ENCODE results near the gene CSPG4.
"Not testable (repeated sequence)": the region's sequence is repeated elsewhere in the genome, so short reads cannot be mapped to it uniquely, and the experiment has no call there.

CSPG4 gene

DNA sequence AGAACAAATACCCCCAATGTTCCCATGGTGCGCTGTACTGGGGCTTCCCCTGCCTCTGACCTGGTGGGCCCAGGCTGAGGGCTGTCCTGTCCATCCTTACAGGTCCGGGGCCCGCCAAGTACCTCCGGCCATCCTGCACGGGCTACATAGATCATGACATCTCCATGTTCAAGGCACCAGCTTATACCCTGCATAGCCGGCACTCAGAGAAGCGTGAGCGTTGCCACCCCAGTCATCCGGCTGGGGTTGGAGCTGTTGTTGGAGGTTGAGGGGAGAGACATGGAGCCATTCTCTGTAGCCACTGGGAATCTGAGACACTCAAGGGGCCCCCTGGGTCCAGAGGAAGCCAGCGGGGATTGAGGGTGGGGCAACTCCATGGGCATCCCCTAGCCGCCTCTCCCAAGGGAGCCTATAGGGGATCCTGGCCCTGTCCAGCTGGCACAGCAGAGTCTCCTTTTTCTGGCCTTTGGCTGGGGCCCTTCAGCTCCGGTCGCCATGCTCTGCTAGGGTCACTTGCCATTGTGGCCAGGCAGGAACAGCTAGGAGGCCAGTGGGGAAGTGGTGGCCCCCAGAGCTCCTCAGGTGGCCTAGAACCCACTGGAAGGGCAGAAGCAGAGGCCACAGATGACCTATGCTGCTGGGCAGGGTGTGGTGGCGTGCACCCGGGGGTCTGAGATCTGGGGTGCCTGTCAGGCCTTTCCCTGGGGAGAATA is 12.5 kb upstream of the CSPG4 start:
- DNase-seq: no peak

DNA sequence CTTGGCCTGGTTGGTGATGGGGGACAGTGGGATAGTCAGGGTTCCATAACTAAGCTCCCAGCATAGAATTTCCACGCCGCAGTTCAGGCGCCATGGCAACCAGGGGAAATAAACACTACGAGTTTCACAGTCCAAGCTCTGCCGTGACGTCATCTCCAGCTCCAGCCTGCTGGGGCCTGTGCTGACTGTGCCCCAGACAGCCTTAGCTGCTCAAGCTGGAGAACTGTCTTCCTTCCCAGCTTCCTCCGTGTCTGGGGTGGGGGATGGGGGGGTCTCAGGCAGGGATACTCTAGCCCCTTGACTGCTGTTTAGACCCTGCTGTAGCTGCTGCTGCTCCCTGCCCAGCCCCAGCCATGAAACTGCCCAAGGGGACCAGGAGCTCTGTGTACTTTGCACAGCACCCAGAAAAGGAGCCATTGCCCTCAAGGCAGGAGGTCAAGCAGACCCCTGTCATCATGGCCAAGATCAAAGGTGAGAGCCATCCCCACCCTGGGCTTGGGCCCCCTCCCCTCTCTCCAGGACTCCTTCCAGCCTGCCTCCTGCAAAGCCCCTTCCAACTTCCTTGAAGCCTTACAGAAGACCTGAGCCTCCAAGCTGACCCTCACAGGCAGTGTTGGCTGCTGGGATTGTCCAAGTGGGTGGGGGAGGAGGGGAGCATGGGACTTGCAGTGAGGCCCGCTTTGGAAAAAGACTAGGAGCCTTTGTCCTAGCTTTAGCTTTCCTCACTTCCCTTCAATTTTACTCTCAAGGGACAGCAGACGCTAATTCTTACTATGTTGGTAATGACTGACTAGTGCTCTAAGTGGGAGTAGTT is 11.4 kb upstream of the CSPG4 start:
- DNase-seq: peak; percentile 49 to 84

DNA sequence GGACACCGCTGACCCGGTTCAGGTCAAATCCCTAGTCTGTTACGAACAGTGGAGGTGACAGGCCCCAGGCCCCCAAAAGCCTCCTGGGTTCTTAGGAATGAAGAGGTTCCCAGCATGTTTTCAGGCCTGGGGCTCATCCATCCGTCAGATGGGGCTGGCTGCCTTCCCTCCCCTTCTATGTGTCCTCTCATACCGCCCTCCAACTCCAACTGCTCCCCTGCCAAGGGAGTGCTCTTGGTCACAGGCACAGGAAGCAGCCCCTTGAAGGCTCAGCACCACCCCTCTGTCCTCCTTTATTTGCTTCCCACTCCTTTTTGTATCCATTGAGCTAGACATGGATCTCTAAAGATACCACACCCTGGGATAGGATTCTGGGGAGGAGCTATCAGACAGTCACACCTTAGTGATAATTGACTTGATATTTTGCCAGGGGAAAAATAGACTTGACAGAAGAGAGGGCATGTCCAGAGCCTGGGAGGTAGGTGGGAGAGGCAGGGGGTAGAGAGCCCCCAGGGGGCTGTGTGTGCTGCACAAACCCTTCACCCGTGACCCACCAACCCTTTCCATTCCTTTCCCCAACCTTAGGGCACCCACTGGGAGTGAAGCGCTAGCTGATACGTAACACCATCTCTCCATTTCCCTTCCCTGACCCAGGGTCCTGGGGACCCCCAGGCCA is 10.7 kb upstream of the CSPG4 start:
- no peak for DNase-seq

DNA sequence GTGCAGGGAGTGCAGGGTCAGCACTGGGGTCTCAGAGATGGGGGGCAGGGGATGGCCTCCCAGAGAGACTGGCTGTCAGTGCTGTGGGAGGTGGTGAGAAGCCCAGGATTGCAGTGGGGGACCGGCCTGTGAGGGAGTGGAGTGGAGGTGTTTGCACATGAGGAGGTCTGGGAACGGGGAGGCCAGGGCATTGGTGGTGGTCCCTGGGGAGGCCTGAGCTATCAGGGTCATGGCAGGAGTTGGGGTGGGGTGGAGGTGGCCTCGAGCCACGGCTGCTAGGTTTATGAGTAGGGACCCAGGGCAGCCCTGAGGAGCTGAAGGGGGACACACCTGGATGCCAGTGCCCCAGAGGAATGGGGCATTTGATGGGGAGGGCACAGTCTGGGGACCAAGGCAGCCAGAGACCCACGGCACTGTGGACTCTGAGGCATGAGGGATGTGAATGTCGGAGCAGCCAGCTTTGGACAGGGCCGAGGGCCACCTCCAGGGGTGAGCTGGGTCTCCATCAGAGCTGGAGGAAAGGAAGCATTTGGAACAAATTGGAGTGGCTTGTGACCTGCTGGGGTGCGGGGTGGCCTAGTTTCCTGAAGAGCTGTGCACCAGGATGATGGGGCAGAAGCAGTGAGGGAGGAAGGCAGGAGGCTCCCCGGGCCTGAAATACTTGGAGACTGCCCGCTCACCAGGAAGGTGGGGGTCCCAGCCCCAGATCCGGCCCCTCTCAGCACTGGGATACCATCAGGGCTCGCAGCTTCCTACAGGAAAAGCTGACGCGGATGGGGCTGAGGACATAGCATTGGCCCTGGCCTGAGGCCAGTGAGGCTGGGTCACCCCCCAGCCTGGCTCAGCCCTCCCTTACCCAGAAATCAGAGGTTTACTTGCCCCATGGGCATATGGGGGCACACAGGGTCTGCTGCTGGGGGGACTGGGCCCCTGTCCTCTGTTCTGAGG is 9.5 kb upstream of the CSPG4 start:
- DNase-seq: no peak

DNA sequence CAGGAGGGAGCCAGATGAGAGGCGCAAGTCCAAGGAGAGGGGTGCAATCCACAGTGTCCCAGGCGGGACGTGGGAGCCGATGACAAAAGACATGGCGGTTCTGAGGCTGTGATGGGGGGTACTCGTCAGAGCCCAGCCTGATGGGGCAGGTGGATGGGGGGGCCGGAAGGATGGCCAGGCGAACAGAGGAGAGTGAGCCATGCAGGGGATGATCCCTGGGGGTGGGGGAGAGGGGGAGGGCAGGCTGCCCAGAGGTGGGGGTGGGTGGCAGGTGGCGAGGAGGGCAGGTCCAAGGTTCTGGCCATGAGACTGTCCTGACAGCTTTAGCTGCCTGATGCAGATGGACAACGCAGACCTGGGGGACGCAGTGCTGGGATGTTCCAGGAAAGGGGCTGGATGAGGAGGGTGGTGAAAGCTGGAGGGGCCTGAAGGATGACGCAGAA is 8.9 kb upstream of the CSPG4 start:
- no peak for DNase-seq

DNA sequence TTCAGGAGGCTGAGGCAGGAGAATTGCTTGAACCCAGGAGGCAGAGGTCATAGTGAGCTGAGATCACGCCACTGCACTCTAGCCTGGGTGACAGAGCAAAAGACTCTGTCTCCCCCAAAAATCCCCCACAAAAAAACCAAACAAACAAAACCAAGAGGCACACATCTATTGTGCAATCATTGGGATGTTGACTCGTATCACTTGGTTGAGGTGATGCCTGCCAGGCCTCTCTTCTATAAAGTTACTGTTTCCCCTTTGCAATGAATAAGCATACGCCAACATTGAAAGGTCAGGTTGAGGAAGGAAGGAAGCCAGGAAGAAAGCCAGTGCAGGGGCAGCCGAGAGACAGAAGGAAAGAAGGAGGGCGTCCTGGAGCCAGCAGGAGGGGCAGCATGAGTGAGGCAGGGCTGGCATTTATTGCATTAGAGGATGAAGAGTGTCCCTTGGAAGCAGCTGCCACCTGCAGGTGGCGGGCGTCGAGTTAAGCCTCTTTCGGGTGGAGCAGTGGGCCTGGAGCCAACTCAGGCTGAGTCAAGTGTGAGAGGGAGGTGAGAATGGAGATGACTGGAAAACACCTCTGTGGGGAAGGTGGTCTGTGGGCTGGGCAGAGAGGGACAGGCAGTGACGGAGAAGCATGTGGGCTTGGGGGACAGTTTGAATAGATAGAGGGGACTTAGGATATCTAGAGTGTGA is 8.3 kb upstream of the CSPG4 start:
- peak; percentile 11 to 31 for DNase-seq

DNA sequence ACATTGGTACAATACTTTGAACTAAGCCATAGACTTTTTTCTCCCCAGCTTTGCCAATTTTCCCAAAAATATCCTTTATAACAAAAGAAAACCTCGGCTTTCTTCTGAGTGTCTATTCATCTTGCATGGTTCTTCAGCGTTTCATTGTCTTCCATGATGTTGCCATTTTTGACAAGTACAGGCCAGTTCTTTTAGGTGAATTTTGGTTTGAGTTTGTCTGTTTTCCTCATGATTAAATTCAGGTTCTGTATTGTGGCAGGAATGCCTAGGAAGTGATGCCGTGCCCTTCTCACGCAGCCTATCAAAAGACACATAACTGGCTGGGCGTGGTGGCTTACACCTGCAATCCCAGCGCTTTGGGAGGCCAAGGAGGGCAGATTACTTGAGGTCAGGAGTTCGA is 7.6 kb upstream of the CSPG4 start:
- DNase-seq: no peak

DNA sequence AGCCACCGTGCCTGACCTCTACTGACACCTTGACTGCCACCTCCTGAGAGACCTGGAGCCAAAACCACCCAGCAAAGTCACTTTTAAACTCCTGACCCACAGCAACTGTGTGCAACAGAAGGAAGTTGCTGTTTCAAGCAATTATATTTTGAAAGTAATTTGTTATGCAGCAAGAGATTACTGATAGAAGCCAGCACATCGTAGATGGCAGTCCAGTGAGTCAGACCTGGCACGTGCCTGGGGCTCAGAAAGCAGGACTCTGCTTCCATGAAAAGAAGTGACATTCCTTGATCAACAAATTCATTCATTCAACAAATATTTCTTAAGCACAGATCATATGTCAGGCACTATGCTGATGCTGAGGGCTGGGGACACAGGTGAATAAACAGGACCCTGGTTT is 5.7 kb upstream of the CSPG4 start:
- DNase-seq: no peak

DNA sequence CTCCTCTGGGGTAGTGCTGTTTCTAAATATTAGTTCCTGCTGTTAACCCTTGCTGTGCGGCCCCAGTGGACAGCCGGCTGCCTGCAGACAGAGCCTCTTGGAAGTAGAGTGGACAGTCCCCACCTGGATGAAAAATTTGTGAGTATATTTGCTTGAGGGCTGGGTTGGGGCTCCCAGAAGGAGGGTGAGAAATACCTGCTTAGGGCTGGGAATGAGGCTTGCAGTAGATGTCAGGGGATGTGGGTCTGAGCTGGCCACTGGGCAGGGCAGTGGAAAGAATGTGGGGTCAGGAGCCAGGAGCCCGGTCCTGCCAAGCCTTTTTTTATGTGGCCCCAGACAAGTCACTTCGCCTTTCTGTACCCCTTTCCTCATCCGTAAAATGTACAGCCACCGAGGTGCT is 4.4 kb upstream of the CSPG4 start:
- not testable (repeated sequence) for DNase-seq

DNA sequence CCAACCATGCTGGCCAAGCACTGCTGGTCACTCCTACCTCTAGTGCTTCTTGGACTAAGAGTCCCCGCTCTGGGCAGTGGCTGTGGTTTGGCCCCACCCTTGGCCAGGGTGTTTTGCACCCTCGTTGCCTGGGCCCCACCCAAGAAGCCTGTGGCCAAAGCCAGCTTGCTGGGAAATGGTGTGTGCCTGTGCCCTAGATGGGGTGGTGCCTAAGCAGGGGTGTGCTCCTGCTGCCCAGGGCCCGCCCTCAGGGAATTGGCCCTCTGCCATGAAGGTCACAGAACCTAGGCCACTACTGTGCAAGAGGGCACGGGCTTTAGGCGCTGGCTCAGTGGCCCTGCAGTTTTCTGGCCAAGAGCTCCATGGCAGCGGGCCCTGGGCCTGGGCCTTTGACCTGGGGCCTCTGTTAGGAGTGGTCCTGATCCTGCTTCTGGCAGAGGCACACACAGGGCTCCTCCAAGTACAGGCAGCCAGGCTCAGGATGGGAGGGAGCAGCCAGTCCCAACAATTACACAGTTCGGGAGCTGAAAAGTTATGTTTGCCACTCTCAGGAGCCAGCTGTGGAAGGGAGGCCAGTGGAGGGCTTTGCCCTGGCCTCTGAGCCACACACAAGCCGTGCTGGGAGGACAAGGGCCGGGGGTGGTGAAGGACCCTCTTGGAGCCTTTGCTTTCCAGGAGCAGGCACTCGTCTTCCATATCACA is 3.8 kb upstream of the CSPG4 start:
- not testable (repeated sequence) for DNase-seq

DNA sequence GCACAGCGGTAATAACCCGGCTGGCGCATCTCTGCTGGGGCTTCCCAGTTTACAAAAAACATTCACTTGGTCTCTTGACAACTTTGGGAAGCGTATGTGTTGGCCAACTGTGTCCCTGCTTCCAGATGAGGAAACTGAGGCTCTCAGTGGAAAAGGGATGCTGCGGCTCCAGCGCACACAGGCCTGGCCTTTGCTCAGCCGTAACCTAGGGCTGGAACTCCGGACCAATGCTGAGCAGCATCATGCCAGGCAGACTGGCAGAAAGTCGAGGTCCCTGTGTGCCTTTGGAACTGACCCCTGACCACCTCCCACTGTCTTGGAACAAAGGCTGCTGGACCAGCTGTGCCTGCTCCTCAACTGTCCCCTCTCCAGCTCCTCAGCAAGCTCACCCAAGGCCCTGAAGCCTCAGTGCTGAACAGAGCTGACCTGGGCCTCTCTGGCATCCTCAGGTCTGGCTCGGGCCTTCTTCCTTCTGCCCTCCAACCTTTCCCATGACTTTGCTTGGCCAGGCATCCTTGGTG is 2.7 kb upstream of the CSPG4 start:
- DNase-seq: not testable (repeated sequence)

DNA sequence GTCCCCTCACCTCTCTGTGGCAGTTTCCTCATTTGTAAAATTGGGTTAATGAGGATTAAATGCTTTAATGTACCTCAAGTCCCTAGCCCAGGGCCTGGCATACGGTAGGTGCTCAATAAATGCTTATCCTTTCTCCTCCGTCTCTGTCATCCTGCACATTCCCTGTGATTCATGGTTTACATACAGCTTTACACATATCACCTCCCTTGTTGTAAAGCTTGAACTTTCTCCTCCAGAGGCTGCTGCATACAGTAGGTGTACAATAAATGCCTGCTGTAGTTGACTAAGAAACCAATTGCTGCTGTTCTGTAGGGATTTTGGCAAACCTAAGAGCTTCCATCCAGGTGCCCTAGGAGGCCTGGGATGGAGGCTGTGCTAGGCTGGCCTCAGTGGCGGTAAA is 1.5 kb upstream of the CSPG4 start:
- DNase-seq: no peak

DNA sequence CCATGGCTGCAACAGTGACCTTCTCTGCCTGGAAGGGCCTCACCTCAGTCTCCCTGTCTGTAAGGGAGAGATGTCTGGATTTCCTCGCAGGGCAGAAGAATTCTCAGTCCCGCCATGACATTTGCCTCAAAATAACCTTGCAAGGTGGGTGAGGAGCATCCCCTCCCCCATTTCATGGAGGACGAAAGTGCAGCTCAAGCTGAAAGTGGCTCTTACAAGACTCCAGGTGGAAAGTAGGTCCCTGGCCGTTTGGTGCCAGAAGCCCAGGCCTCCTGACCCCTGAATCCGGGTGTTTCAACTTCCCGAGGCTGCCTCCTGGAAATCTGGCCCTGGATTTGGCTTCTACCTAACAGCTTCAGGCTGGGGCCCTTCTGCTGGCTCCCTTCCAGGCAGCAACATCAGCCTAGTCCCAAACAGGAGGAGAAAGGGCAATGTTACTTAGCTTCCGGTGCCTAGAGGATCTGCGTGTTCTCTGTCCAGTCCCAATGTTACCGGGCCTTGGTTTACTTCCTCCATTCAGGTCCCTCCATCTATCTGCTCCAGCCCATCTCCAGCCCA is 769 bp upstream of the CSPG4 start:
- no peak for DNase-seq

DNA sequence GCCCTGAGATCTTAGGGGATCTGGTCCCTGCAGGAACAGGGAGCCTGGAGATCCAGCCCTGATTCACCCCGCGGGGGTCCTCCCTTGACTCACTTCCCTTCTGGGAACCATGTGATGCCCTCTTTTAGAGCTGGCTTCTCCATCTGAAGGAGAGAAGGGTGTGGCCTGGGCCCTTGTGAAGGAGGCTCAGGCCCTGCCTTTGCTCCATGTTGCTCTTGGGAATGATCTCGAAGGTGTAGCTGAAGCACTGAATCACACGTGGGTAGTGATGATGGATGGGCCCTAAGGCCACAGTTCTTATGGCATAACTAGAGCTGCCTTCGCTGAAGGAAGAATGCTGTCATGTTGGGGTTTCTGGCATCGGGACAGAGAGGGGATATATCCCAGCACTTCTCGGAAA is 1.2 kb downstream of the CSPG4 start:
- not testable (repeated sequence) for DNase-seq

DNA sequence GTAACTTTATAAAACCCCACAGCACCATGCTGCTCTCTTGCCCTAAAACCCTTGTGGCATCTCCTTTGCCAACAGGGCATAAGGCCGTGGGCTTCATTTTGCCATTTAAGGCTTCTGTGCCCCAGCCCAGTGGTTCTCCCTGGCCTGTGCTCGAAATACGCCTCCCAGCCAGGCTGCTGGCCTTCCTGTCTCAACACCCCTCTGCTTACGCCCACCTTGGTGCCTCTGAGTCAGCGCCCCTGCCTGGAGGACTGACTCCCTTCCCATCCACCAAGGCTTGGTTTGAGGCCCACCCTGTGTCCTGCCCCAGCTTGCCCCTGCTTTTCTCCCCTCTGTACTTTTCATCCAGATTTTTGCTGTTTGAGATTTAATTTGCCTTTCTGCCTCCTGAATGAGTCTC is 1.8 kb downstream of the CSPG4 start:
- not testable (repeated sequence) for DNase-seq

DNA sequence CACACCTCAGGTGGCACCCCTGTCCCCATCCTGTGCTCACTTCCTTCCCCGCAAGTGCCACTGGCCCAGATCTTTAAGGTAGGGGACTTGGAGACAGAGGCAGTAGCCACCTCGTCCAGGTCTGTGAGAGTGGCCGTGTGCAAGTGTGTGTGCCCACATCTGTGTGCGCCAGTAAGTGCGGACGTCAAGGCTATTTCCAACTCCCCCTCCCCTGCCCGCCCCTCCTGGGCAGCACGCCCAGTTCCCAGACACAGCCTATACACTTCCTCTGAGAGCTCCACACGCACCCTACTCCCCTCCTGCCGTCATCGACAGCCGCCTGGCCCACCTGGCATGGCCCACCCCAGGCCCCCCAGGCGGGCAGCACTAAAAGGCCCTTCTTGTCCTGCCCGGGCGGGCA is 3.2 kb downstream of the CSPG4 start:
- DNase-seq: not testable (repeated sequence)

DNA sequence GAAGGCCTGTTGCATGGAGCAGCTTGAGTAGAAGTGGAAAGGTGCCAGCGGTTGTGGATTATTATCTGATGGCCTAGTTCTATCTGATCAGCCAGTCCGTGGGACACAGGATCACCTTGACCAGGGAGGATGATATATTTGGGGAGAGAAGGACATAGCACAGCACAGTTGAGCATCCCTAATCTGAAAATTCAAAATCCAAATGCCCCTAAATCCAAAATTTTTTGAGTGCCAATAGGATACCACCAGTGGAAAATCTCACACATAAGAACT is 6.0 kb downstream of the CSPG4 start:
- no peak for DNase-seq

DNA sequence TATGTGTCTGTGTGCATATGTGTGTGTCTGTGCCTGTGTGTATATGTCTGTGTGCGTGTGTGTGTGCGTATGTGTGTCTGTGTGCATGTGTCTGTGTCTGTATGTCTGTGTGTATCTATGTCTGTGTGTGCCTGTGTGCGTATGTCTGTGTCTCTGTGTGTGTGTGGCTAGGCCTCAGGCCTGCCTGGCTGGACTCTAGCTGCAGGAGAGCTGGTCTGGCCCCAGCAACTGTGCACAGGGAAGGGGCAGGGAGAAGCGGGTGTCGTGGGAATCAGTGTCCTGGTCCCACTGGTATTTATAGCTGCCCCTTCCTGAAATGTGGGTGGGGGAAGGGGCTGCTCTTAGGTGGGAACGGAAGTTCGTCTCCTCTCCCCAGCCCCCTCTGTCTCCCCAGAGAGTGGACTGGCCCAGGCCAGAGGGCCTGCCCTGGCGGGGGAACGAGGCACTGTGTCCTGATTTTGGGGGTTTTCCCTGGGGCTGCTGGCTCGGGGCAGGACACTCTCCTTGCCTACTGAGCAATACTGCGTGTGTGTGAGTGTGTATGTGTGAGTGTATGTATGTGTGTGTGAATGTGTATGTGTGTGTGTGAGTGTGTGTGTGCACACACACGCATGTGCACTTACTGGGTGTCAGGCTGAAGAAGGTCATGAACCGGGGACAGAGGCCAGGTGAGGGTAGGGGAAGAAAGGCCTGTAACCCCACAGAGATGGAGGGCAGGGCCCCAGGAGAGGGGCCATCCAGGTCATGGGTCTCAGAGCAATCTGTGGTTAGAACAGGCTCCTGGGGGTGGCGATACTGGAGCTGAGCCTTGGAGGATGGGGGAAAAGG is 6.6 kb downstream of the CSPG4 start:
- no peak for DNase-seq

DNA sequence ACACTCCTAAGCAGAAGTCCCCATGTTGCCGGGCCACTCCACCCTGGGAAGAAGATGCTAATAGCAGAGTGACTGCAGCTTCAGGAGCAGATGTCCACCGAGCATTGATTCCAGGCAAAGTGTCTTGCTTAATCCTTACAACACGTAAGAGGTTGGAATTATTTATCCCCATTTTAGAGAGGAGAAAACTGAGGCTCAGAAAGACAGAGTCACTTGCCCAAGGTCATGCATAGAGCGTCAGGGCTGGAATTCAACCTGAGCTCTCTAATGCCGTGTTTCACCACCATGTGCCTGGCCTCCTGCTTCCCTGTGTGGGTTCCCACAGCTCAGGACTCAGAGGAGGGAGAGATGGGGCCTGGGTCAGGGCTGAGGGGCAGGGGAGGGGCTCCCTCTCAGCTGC is 7.3 kb downstream of the CSPG4 start:
- not testable (repeated sequence) for DNase-seq

DNA sequence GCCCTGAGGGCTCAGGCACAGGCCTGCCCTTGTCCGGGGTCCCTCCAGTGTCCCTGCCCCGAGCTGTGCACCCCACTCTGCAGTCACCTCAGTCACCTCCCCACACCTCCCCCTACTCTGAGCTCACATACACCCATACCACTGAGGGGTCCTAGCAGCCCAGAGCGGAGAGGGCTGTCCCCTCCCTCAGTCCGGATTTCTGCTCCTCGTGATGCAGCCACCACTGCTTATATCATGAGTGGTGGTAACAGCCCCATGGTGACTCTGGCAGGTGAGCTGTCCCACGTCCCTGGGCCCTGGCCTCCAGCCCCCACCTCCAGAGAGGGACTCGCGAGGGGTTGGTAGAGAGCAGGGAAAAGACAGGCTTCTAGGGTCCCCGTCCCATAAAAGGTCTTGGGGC is 8.0 kb downstream of the CSPG4 start:
- DNase-seq: no peak

Measured in CD4-positive, alpha-beta T cell treated with Interleukin-4 for 1 hour (primary cell).